Endothelial cell of umbilical vein (primary cell): ENCODE data around the gene EPN1. TPM values are rescaled to one million over a fixed set of nuclear protein-coding genes. Genes with fewer than 3 reads are reported as not detected.

ENCODE experiments used
- BruUV-seq: library from RNA; stranded (reverse); fragments of 400-500 nt; replicated peaks from 2 replicates; lab custom pipeline; 2021; lab: Mats Ljungman, UMichigan
- CTCF ChIA-PET: fragments of 300-600, 350-600 bp; sonication (Branson Sonifier 250); formaldehyde crosslinking; loops from one replicate; lab custom pipeline; 2021; ENCODE audit warnings: antibody characterized with exemption, inconsistent platforms; lab: Charles Lee
- POLR2A ChIA-PET: fragments of 300-600, 350-600 bp; sonication (Branson Sonifier 250); formaldehyde crosslinking; loops from one replicate; lab custom pipeline; 2021; ENCODE audit warnings: antibody characterized with exemption, inconsistent platforms; lab: Charles Lee
- DNase-seq: peaks from one replicate; pipeline ENCODE4 v3.0.0-alpha.2; 2011; ENCODE audit warnings: low read depth, low spot score
- FAIRE-seq: peaks from 2 replicates; lab custom pipeline; 2011; peaks lifted over from hg19 to GRCh38; lab: Jason Lieb, UNC
- H2AFZ ChIP-seq: 2 replicates; pipeline ENCODE4 v1.6.0; 2012; ENCODE audit warnings: low read depth, low read length, control low read depth, inconsistent platforms
- H3K27ac ChIP-seq: 2 replicates; pipeline ENCODE4 v1.5.1; 2011; ENCODE audit warnings: low read depth, mild to moderate bottlenecking, control low read depth, low read length, moderate library complexity; ENCODE audit not compliant: insufficient read depth
- H3K27me3 ChIP-seq, 2 experiments: 2 replicates each; pipeline versions ENCODE4 v1.6.0 to v1.6.1; 2011; ENCODE audit warnings: low read length in 2 of 2, mixed read lengths in 1 of 2; ENCODE audit not compliant: control insufficient read depth in 2 of 2, insufficient read depth in 2 of 2
- H3K36me3 ChIP-seq, 2 experiments: 2 replicates in 1 of 2; 3 replicates in 1 of 2; pipeline ENCODE4 v1.5.1; 2011; ENCODE audit warnings: low read length in 2 of 2, mild to moderate bottlenecking in 1 of 2, moderate library complexity in 1 of 2; ENCODE audit not compliant: control insufficient read depth in 2 of 2, insufficient read depth in 2 of 2; ENCODE audit errors: extremely low read depth in 1 of 2
- H3K4me1 ChIP-seq: 3 replicates; pipeline ENCODE4 v1.5.1; 2011; ENCODE audit warnings: mild to moderate bottlenecking, low read length; ENCODE audit not compliant: control insufficient read depth, insufficient read depth; ENCODE audit errors: extremely low read depth
- H3K4me2 ChIP-seq: 2 replicates; pipeline ENCODE4 v1.6.1; 2011; ENCODE audit warnings: low read length, control low read depth, mixed read lengths; ENCODE audit not compliant: insufficient read depth
- H3K4me3 ChIP-seq, 3 experiments: fragments of 200-600 bp in 1 of 3; sonication (generic), shearing (Covaris generic) in 1 of 3; replicated peaks in 1 of 3; 2 replicates each; pipeline ENCODE4 v1.5.1; 2011 to 2016; ENCODE audit warnings: control low read depth in 3 of 3, low read length in 3 of 3, mild to moderate bottlenecking in 2 of 3, inconsistent platforms in 1 of 3, low read depth in 1 of 3, moderate library complexity in 1 of 3; ENCODE audit not compliant: insufficient read depth in 1 of 3
- H3K79me2 ChIP-seq: 2 replicates; pipeline ENCODE4 v1.6.0; 2012; ENCODE audit warnings: low read length, inconsistent platforms; ENCODE audit not compliant: control insufficient read depth, insufficient read depth
- H3K9ac ChIP-seq: replicated peaks from 2 replicates; pipeline ENCODE3; 2011; ENCODE audit warnings: low read length, control low read depth; ENCODE audit not compliant: insufficient read depth; ENCODE audit errors: extremely low read depth
- H3K9me1 ChIP-seq: replicated peaks from 3 replicates; pipeline ENCODE4 v1.6.0; 2011; ENCODE audit warnings: mild to moderate bottlenecking, low read length; ENCODE audit not compliant: control insufficient read depth, insufficient read depth; ENCODE audit errors: extremely low read depth
- H3K9me3 ChIP-seq: replicated peaks from 2 replicates; pipeline ENCODE4 v1.5.1; 2012; ENCODE audit warnings: low read length, inconsistent platforms; ENCODE audit not compliant: control insufficient read depth, insufficient read depth
- H4K20me1 ChIP-seq: replicated peaks from 2 replicates; pipeline ENCODE3; 2011; ENCODE audit warnings: mild to moderate bottlenecking, low read length; ENCODE audit not compliant: control insufficient read depth, insufficient read depth; ENCODE audit errors: extremely low read depth
- EZH2 ChIP-seq: IDR thresholded peaks from 2 replicates; pipeline ENCODE4 v1.6.1; 2012; ENCODE audit warnings: borderline replicate concordance, low read depth, mild to moderate bottlenecking, moderate library complexity, low read length, inconsistent platforms; ENCODE audit not compliant: severe bottlenecking
- FOS ChIP-seq: IDR thresholded peaks from 2 replicates; pipeline ENCODE4 v1.6.1; 2011; ENCODE audit warnings: mild to moderate bottlenecking, low read length, moderate library complexity, borderline replicate concordance; ENCODE audit not compliant: insufficient read depth
- GATA2 ChIP-seq: IDR thresholded peaks from 2 replicates; pipeline ENCODE4 v1.7.0; 2011; ENCODE audit warnings: low read depth, mild to moderate bottlenecking, moderate library complexity, mixed read lengths, low read length; ENCODE audit not compliant: insufficient read length, insufficient read depth
- JUN ChIP-seq: IDR thresholded peaks from 2 replicates; pipeline ENCODE4 v1.6.1; 2011; ENCODE audit warnings: borderline replicate concordance, low read depth; ENCODE audit not compliant: insufficient read length, insufficient read depth
- MYC ChIP-seq: IDR thresholded peaks from one replicate; pipeline ENCODE4 v1.6.1; 2011; ENCODE audit warnings: mild to moderate bottlenecking, low read depth, low read length
- POLR2A ChIP-seq: IDR thresholded peaks from 2 replicates; pipeline ENCODE4 v1.6.1; 2012; ENCODE audit warnings: low read depth, mild to moderate bottlenecking, control low read depth, low read length
- POLR2AphosphoS5 ChIP-seq: IDR thresholded peaks from 2 replicates; pipeline ENCODE4 v1.6.1; 2012; ENCODE audit warnings: low read depth, mild to moderate bottlenecking, control low read depth, low read length, moderate library complexity; ENCODE audit not compliant: insufficient read depth
- dilution Hi-C: fragments of 300-500 bp; cut with MboI; formaldehyde crosslinking; loops from one replicate; pipeline ENCODE4 v1.15.0; 2019; ENCODE audit warnings: low sequenced_read_pairs; ENCODE audit not compliant: extremely low pct_ligation_motif_present
- intact Hi-C: fragments of 100-400 bp; cut with micrococcal nuclease; formaldehyde crosslinking; loops from one replicate; pipeline ENCODE4 v1.10.0; 2022
- polyA plus RNA-seq, 4 experiments: library from polyadenylated mRNA; depleted of rRNA in 3 of 4; stranded (reverse) in 3 of 4; unstranded in 1 of 4; fragments of >200 nt; gene quantifications; 2 replicates each; pipeline versions ENCODE4 v1.2.1 to v1.2.3, GENCODE V29; 2011 to 2012; ENCODE audit warnings: missing spikeins in 1 of 4
- total RNA-seq: library from RNA; stranded (reverse); gene quantifications from 2 replicates; pipeline ENCODE4 v1.2.3, GENCODE V29; 2021
- TF ChIP-seq, protein P1 (sequence below), 2 donors: IDR thresholded peaks; 1 replicate in 1 of 2; 2 replicates in 1 of 2; pipeline ENCODE4 v1.5.1; 2011; ENCODE audit warnings: low read length in 2 of 2, mild to moderate bottlenecking in 2 of 2, moderate library complexity in 2 of 2, control low read depth in 1 of 2, inconsistent platforms in 1 of 2, low read depth in 1 of 2; ENCODE audit not compliant: insufficient read depth in 1 of 2; ENCODE audit errors: extremely low read depth in 1 of 2
- TF ChIP-seq, protein P2 (sequence below): IDR thresholded peaks from 2 replicates; pipeline ENCODE4 v1.6.1; 2011; ENCODE audit not compliant: insufficient read depth, insufficient read length

EPN1 gene
- total and polyA plus RNA-seq, 2 donors (not counting 3 experiments of a cell fraction or from before 2014, with no cell fraction given), result 87.2 to 138 TPM

DNA sequence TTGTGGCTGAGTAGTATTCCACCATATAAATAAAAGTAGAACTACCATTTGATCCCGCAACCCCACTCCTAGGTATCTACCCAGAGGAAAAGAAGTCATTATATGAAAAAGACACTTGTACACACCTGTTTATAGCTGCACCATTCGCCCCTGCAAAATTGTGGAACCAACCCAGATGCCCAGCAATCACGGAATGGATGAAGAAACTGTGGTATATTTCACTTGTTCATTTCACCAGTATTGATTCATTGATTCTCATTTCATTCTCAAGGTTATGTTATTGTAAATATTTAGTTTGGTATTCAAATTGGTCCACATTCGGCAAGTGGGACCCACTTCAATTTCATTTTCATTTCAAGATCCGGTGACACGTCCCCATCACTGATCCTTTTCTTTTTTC lies 75.7 kb downstream of the EPN1 start:
- DNase-seq (no peak), FAIRE-seq (no peak)
- Histone ChIP-seq H3K79me2 (no peaks in the 10 kb centered on the region), H3K27me3 (no peaks in the 10 kb centered on the region), H3K9ac (no peak overlapping the region), H3K4me3 (no peak overlapping the region), H2AFZ (no peak overlapping the region), H3K4me2 (no peak overlapping the region), H3K27ac (no peak overlapping the region), H3K9me1 (no peaks in the 10 kb centered on the region), H3K4me1 (no peaks in the 10 kb centered on the region), H4K20me1 (no peaks in the 10 kb centered on the region), H3K36me3 (no peaks in the 10 kb centered on the region), H3K9me3 (peaks cover 4% of the 10 kb centered on the region)
- BruUV-seq, result no TSS peak
- no peak for TF ChIP-seq POLR2A
- no peak for TF ChIP-seq EZH2
- TF ChIP-seq, protein P1, sequence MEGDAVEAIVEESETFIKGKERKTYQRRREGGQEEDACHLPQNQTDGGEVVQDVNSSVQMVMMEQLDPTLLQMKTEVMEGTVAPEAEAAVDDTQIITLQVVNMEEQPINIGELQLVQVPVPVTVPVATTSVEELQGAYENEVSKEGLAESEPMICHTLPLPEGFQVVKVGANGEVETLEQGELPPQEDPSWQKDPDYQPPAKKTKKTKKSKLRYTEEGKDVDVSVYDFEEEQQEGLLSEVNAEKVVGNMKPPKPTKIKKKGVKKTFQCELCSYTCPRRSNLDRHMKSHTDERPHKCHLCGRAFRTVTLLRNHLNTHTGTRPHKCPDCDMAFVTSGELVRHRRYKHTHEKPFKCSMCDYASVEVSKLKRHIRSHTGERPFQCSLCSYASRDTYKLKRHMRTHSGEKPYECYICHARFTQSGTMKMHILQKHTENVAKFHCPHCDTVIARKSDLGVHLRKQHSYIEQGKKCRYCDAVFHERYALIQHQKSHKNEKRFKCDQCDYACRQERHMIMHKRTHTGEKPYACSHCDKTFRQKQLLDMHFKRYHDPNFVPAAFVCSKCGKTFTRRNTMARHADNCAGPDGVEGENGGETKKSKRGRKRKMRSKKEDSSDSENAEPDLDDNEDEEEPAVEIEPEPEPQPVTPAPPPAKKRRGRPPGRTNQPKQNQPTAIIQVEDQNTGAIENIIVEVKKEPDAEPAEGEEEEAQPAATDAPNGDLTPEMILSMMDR (IDR thresholded peaks at IDR 0.05; ENCODE audit: extremely low read depth in 1 of 2, insufficient read depth in 1 of 2, low read depth in 1 of 2, low read length in 2 of 2), result no peak
- no peak for TF ChIP-seq POLR2AphosphoS5
- TF ChIP-seq, protein P2, sequence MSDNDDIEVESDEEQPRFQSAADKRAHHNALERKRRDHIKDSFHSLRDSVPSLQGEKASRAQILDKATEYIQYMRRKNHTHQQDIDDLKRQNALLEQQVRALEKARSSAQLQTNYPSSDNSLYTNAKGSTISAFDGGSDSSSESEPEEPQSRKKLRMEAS, result no peak
- no peak for TF ChIP-seq MYC
- TF ChIP-seq JUN, result no peak
- TF ChIP-seq FOS, result no peak
- no peak for TF ChIP-seq GATA2
- ChIA-PET CTCF (no interaction called here), POLR2A (no interaction called here)
- dilution Hi-C loops (no loop called here), intact Hi-C loops (no loop called here)
